Activated CD4-positive, alpha-beta T cell treated with anti-CD3 and anti-CD28 coated beads, Interleukin-2, amount 50 U/mL, for 16 hours (primary cell): ENCODE measurements around the gene SEC14L1.
A peak's percentile ranks its signal among the peaks of the same experiment; 100 is the strongest.
"Not testable (repeated sequence)": the region's sequence is repeated elsewhere in the genome, so short reads cannot be mapped to it uniquely, and the experiment has no call there.

Experiments used
- DNase-seq: peaks from one replicate; pipeline ENCODE4 v3.0.0-alpha.2; 2020

The SEC14L1 gene

DNA sequence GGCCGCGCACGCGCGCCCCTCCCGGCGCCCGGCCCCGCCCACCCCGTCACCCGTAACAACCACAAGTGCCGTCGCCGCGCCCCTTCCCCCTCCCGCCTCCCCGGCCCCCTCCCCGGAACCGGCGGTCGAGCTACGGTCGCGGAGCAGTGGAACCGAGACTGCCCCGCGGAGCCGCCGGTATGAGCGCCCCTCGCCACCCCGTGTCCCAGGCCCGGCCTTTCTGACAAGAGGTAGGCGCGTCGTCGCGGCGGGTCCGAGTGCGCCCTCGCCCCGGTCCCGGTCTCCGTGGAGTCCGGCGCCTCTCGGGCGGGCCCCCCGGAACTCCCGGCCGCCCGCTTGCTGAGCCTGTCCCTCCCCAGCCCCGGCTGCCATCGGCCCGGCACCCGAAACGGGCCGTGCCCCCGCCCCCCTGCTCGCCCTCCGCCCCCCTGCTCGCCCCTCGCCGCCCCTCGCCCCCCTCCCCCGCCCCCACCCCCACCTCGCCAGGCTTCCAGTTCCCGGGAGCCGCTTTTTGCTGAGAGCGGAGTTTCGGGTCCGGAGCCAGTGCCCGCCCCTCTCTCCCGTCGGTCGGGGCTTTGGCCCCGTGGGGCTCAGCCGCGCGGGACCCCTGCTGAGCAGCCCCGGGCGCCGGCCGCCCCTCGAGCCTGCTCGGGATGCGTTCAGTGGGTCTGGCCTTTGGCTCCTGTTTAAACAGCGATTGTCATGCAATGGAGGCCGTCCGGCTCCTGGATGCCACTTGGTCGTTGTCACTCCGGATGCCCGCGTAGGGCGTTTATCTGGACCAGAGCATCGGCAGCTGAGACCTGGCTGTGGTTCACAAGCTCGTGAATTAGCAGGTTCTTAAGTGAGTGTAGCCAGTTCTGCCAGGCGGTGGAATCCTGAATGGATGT, at the start of gene SEC14L1:
Gene SEC14L1, plus strand, starts transcription at position 92 of the 890 bp plus-strand sequence. CDS start 2,628 bp downstream, outside the sequence.
- DNase-seq, result peak; percentile 40

DNA sequence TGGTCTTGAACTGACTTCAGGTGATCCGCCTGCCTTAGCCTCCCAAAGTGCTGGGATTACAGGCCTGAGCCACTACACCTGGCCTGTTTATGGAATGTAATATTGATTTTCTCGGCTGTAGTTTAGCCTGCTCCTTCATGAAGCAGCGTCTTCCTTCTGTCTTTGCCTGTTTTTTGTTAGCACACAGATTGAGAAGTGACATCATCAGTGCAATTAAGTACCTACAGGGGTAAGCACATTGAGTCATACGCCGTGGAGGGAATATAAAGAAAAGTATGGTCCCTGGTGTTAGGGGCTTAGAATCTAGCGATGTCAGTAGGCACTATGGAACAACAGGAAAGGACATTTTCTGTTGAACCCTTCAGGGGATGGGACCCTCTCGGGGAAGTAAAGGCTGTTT, 48.7 kb upstream of the SEC14L1 start:
- DNase-seq, result no peak

DNA sequence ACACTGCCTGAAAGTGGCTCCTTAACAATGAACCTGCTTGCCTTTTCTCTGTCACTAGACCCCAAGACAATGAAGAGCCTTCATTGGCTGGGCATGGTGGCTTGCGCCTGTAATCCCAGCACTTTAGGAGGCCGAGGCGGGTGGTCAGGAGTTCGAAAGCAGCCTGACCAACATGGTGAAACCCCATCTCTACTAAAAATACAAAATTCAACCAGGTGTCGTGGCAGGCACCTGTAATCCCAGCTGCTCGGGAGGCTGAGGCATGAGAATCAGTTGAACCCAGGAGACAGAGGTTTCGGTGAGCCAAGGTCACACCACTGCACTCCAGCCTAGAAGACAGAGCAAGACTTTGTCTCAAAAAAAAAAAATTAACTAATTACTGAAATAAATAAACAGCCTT, 45.3 kb upstream of the SEC14L1 start:
- DNase-seq, result no peak

DNA sequence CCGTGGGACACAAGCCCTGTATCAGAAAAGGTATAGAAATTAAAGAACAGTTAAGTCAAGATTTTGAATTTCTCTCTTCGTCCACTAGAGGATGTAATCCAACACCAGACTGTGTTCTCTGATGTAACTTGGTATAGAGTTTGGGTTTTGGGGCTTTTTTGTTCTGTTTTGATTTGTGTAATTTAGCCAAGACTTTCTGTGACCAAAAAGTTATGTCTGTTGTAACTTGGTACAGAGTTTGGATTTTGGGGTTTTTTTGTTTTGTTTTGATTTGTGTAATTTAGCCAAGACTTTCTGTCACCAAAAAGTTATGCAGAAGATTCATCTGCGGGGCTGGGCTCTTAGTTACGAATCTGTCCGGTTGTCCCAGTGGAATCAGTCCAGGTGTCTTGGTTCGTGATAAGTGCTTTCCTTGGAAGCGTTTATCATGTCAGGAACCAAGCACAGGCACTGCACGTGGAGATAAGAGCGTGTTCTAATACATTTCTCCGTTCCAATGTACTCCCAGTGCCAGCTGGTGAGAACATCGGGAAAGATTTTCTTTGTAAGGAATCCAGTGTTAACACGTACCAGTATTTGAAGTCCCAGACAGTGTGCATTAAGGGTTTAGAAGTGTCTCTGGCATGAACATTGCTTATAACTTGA, 44.1 kb upstream of the SEC14L1 start:
- DNase-seq, result no peak

DNA sequence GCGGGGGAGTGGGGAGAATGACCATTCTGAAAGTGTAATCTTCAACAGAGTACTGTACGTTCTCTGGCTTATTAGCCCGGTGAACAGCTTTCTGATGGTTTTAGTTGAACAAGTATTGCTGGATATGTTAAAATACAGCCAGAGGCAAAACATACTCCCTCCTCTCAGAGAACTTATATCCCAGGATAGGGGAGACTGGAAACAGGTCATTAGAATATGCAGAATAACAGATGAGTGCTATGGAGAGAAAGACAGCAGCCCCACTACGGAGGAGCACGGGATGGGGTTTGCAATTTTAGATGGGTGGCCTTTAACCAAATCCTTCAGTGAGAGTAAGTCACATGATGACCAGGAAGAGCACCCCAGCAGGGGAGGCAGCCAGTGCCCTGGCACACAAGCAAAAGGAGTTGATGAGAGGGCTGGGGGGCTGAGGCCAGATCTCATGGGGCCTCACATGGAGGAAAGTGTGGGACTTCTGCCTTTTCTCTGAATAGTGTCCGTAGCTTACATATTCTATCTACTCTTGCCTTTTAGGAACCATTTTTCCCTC, 43.1 kb upstream of the SEC14L1 start:
- DNase-seq, result no peak

DNA sequence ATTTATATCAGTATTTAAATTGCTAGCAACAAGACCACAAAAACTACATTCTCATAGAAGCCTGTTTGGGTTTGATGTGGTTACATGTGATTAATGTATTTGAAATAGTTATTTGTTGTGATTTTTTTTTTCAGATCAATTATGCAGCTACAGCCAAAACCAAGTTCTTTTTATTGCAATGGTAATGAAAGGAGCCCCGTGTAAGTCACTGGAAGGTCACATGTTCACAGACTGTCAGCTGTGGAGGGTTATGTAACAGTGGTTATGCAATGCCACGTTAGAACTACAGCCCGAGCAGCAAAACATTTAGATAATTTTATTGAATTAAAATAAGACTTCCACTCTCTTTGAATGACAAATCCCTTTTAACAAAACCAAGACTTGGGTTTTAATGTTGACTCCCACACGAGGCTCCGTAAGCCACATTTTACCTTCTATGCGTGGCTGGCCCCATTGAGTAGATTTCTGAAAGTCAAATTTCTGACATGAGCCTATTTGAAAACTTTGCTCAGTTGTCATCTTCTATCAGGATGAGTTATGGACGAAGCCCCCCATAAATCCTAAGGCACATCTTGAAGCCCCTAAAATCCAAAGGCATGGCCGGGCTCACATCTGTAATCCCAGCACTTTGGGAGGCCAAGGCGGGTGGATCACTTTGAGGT, 41.8 kb upstream of the SEC14L1 start:
- DNase-seq, result no peak

DNA sequence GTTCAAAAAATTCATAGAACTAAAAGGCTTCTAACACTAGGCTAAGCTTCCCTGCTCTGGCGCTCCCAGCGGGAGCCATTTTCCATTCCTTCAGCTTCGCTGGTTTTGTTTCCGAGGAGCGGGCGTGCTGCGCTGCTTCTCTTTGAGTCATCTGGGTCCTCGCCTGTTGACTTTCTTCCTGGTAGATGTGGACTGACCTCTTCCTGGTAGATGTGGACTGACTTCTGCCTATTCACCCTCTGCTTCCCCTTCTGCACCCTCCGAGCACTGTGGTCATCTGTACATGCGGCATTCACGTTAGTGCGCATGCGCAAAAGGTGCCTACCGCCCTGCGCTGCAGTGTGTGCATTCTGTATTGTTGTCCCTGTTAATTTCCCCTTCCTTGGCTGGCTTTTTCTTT, 40.8 kb upstream of the SEC14L1 start:
- no peak for DNase-seq

DNA sequence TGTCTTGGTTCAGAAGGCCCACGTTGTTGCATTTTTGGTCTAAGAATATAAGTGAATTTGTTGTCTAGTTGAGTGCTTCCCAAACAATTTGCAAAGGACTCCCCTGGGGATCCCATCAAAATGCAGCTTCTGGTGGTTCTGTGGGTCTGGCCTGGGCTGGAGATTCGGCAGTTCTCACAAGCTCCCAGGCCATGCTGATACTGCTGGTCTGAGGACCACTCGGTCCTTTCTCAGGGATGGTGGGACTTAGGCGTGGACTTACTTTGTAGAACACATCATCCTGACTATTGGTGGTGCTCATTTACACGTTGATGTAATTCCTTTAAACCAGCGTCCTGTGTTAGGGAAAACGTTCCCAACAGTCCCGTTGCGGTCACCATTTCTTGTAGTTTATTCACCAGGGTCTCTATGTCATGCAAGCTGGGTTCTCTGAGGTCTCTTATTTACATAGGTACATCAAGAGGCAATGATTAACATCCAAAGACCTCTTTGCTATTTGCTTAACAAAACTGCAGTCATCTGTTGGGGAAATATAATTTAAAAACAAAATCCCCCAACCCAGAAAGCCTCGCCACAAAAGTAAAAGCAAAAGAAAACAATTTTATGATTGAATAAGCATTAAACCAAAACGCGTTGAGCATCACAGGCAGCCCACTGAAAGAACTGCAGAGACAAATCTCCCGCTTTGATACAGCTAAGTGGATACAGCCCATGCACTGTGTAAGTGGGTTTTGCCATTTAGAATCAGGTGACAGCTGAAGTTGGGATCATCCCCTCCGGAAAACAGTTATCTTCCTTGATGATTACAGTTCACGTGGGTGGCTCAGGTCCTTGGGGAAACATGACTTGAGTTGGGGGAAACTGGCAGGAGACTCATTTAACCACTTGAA, 39.0 kb upstream of the SEC14L1 start:
- DNase-seq, result no peak

DNA sequence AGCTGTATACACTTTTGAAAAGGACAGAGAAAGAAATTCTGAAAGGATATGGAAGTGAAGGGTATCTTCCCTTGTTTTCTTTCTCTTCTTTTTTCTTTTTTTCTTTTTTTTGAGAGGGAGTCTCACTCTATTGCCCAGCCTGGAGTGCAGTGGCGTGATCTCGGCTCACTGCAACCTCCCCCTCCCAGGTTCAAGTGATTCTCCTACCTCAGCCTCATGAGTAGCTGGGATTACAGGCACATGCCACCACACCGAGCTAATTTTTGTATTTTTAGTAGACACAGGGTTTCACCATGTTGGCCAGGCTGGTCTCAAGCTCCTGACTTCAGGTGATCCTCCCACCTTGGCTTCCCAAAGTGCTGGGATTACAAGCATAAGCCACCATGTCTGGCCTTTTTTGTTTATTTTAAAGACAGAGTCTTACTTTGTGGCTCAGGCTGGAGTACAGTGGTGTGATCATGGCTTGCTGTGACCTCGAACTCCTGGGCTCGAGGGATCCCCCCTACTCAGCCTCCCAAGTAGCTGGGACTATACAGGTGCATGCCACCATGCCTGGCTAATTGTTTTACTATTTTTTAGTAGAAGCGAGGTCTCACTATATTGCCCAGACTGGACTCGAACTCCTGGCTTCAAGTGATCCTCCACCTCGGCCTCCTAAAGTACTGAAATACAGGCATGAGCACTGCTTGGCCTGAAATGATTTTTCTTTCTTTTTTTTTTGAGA, 38.2 kb upstream of the SEC14L1 start:
- not testable (repeated sequence) for DNase-seq

DNA sequence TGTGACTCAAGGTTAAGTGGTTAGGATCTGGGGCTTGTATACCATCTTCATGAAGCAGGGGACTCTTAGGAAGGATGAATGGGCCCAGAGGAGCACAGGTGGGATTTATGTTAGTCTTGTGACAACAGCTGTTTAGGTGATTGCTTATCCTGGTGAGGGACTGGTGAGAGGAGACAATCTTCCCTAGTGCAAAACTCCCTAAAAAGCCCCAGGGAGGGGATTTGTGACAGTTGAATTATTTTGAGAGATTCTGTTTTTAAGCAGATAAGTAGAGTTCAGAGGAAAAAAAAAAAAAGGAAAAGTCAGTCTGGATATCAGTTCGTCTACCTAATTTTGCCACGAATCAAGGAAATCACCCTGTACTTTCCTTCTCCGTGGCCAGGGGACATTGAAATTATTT, 35.1 kb upstream of the SEC14L1 start:
- no peak for DNase-seq

DNA sequence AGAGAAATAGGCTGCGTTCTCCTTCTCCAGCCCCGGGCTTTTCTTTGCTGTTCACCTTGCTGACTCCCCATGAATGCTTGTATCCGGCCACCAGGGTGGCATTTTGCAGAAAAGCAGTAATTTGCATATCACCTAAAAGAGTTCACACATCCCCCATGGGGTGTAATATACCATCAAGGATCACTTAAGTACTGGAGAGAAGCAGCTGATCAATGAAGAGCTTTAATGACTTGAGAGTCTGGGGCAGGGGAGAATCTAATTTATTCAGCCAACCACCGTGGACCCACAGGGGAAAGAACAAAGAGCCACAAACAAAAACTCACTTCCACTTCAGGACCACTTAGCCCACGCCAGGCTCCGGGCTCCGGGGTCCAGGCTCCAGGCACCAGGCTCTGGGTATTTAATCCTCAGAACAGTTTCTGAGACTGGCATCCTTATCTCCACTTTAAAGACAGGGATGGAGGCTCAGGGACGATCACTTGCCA, 33.9 kb upstream of the SEC14L1 start:
- DNase-seq, result no peak

DNA sequence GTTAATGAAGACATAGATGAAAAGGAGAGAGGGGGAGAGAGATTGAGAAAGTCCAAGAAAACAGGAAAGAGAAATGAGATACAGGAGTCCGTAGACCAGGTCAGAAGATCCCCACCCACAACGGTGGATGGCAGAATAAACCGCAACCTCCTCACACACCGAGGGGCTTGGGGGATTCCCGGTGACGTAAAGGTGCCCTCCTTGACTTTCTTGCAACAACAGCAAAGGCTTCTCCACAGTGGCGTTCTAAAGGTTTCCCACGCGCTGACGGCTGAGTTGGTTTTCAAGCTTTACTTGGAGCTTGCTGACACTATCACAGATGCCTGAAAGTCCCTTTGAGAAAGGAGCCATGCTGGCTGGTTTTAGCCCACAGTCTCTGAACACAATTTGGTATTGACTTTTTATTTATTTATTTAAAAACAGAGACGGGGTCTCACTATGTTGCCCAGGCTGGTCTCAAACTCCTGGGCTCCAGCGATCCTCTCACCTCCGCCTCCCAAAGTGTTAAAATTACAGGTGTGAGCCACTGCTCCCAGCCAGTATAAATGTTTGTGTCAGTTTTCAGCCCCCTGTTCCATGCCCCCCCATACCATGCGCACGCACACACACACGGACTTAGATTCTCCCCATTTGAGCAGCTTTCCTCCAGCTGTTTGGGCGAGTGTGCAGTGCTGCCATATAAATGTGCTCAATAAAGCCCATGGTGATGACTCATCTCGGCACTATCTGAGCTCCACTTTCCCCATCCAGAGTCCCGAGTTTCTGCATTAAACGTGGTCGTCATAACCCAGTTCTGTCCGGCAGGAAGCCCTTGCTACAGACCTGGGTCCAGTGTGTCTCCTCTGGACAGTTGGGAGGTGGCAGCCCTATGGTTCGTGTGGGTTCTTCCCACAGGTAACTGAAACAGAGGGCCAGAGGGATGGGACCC, 33.0 kb upstream of the SEC14L1 start:
- DNase-seq, result no peak

DNA sequence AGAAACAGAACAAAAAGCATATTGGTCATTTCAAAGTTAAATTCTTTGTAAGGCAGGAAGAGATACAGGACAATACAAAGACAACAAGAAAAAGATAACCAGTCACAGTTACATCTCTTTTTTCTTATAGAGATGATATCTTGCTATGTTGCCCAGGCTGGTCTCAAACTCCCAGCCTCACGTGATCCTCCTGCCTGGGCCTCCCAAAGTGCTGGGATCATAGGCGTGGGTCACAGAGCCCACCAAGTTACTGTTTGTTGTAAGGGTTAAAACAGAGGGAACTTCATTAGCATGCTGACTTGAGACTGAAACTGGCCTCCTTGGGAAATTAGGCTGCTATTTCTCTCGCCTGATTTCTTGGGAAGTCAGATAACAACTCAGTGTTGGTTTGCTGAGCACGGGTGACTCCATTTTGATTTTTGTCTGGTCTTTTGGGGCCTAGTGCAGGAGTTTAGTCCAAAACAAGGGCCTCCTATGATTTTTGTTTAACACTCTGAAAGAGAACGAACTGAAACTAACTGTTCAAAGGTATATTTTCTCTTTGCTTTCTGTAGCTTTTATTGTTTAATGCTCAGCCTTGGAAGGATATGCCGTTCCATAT, 31.5 kb upstream of the SEC14L1 start:
- DNase-seq, result no peak

DNA sequence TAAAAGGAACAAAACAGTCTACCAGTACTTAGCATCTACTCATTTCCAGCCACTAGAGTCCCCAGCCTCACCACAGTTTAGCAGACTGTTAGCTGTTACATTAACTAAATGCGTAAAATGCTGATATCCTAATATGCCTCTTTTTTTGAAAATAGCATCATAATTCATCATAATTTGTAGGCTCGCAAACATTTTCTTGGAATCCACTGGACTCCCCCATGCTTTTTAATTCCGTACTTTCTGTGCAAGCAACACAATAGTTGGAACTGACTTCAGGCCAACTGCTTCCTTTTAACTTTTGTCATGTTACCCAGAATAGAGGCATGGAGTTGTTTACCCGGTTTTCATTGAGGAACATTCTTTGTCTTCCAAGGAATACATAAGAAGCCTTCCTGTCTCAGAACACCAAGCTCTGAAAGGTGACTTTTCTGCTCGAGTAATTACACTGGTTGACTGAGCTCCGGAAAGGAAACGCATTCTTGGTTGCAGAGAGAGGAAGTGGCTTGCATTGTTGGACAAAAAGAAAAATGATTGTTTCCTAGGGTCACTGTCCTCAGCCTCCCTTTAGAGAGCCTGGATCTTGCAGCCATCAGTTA, 30.9 kb upstream of the SEC14L1 start:
- DNase-seq, result no peak

DNA sequence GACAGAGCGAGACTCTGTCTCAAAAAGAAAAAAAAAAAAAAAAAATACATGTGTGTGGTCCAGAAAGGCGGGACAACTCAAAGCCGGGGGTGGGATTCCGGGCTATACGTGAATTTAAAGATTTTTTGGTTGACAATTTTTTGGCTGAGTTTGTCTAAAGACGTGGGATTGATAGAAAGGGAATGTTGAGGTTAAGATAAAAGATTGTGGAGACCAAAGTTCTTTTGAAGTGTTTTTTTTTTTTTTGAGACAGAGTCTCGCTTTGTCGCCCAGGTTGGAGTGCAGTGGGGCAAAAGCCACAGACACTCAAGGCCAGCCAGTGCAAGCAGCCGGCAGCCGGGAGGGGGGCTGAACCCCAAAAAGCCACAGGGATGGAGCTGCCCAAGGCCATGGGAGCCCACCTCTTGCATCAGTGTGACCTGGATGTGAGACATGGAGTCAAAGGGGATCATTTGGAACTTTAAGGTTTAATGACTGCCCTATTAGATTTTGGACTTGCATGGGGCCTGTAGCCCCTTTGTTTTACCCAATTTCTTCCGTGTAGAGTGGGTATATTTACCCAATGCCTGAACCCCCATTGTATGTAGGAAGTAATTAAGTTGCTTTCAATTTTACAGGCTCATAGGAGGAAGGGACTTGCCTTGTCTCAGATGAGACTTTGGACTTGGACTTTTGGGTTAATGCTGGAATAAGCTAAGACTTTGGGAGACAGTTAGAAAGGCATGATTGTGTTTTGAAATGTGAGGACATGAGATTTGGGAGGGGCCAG, 29.4 kb upstream of the SEC14L1 start:
- not testable (repeated sequence) for DNase-seq

DNA sequence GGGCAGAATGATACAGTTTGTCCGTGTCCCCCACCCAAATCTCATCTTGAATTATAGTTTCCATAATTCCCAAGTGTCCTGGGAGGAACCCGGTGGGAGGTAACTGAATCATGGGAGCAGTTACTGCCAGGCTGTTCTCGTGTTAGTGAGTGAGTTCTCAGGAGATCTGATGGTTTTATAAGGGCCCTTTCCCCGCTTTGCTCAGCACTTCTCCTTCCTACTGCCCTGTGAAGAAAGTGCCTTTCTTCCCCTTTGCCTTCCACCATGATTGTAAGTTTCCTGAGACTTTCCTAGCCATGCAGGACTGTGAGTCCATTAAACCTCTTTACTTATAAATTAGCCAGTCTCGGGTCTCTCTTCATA, 28.9 kb upstream of the SEC14L1 start:
- no peak for DNase-seq

DNA sequence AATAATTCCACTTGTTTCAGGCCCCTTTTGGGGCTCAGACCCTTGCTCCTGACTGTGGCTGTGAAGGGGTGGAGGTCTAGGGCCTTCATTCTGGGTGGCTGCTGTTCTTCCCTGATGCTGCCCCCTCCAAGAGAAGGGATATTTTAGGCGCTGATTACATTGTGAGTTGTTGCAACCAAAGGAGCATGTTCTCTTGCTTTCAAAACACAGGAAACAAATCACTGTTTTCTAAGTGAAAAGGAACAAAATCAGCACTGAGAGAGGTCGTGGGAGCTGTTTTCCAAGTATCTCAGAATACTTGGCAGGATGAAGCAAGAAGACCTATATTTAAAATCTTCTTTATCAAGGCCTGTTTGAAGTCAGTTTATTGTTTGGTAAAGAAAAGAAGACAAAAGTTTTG, 25.3 kb upstream of the SEC14L1 start:
- no peak for DNase-seq

DNA sequence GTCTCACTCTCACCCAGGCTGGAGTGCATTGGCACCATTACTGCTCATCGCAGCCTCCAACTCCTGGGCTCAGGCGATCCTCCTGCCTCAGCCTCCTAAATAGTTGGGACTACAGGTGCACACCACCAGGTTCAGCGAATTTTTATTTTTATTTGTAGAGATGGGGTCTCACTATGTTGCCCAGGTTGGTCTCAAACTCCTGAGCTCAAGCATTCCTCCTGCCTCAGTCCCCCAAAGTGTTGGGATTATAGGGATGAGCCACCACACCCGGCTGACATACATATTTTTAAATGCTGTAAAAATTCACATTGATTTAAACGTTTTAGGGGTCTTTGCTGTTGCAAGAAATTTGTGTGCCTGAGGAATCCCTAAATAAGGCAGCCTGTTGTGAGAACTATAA, 24.8 kb upstream of the SEC14L1 start:
- no peak for DNase-seq

DNA sequence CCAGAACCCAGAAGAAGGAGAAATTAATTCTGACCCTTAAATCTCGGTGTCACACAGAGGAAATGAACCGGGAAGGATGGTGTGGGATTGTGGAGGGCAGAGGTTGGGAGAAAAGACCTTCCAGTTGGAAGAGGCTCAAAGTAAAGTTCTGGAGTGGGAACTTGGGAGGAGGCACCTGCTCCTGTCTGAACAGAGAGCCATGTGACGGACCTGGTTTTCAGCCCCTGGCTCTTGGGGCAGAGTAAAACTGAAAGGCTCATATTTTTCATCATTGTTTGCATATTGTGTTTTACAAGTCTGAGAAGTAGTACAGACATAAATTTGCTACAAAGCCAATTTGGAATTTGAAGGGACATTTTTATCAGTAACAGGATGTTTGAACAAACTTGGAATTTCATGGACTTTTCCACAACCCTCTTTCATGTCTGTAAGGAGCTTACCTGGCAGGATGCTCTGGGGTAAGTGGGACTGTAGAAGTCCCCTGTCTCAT, 24.4 kb upstream of the SEC14L1 start:
- no peak for DNase-seq
